GM23338 (cell line): ENCODE data around the gene WNT5A. TPM values are rescaled to one million over a fixed set of nuclear protein-coding genes. Genes with fewer than 3 reads are reported as not detected.
"Not testable (repeated sequence)": the region's sequence is repeated elsewhere in the genome, so short reads cannot be mapped to it uniquely, and the experiment has no call there.

ENCODE experiments used
- ATAC-seq: fragments of 200-7000 bp; cut with Tn5 transposase; 3 replicates; pipeline ENCODE4 v1.9.1; 2020
- DNase-seq: peaks from one replicate; pipeline ENCODE4 v3.0.0-alpha.2; 2015; ENCODE audit warnings: low spot score
- H2AFZ ChIP-seq: fragments of 200-600 bp; sonication (generic); 2 replicates; pipeline ENCODE4 v1.8.0; 2016; ENCODE audit warnings: antibody characterized with exemption, mild to moderate bottlenecking, moderate library complexity
- H3F3A ChIP-seq: fragments of 200-600 bp; sonication (generic); replicated peaks from 2 replicates; pipeline ENCODE4 v1.8.0; 2017; ENCODE audit warnings: antibody characterized with exemption, mixed run types, low read depth
- H3K27ac ChIP-seq: fragments of 200-600 bp; sonication (generic); 2 replicates; pipeline ENCODE4 v1.6.1; 2016; ENCODE audit warnings: low read depth
- H3K27me3 ChIP-seq: fragments of 200-600 bp; sonication (generic); 2 replicates; pipeline ENCODE4 v1.8.0; 2016; ENCODE audit warnings: mild to moderate bottlenecking, mixed run types, moderate library complexity; ENCODE audit not compliant: insufficient read depth
- H3K36me3 ChIP-seq: fragments of 200-600 bp; sonication (generic); 2 replicates; pipeline ENCODE4 v1.8.0; 2016; ENCODE audit warnings: mild to moderate bottlenecking; ENCODE audit not compliant: insufficient read depth
- H3K4me1 ChIP-seq: fragments of 200-600 bp; sonication (generic); 2 replicates; pipeline ENCODE4 v1.8.0; 2016; ENCODE audit warnings: mild to moderate bottlenecking, moderate library complexity; ENCODE audit not compliant: insufficient read depth
- H3K4me2 ChIP-seq: fragments of 200-600 bp; sonication (generic); 2 replicates; pipeline ENCODE4 v1.7.1; 2017; ENCODE audit warnings: mixed run types
- H3K4me3 ChIP-seq: fragments of 200-600 bp; sonication (generic); 2 replicates; pipeline ENCODE4 v1.6.1; 2016; ENCODE audit warnings: mixed run types
- H3K79me2 ChIP-seq: fragments of 200-600 bp; sonication (generic); replicated peaks from 2 replicates; pipeline ENCODE4 v1.8.0; 2017; ENCODE audit warnings: mild to moderate bottlenecking; ENCODE audit not compliant: insufficient read depth
- H3K9me2 ChIP-seq: fragments of 200-600 bp; sonication (generic); 2 replicates; pipeline ENCODE4 v1.8.0; 2017; ENCODE audit not compliant: insufficient read depth
- H4K20me1 ChIP-seq: fragments of 200-600 bp; sonication (generic); replicated peaks from 2 replicates; pipeline ENCODE4 v1.8.0; 2017; ENCODE audit warnings: mild to moderate bottlenecking; ENCODE audit not compliant: insufficient read depth
- H3K27ac Mint-ChIP-seq: 2 replicates; pipeline ENCODE4 v1.8.0; 2020; ENCODE audit warnings: inconsistent platforms, mild to moderate bottlenecking, moderate library complexity, mixed read lengths
- H3K27me3 Mint-ChIP-seq: 3 replicates; pipeline ENCODE4 v1.8.0; 2022; ENCODE audit warnings: low read depth, mild to moderate bottlenecking, moderate library complexity, mixed read lengths, inconsistent platforms; ENCODE audit not compliant: insufficient read depth, poor library complexity
- H3K36me3 Mint-ChIP-seq: 3 replicates; pipeline ENCODE4 v1.8.0; 2021; ENCODE audit warnings: low read depth, mild to moderate bottlenecking, inconsistent platforms, moderate library complexity, mixed read lengths
- H3K4me1 Mint-ChIP-seq: 3 replicates; pipeline ENCODE4 v1.8.0; 2020; ENCODE audit warnings: mild to moderate bottlenecking, inconsistent platforms, mixed read lengths
- H3K4me3 Mint-ChIP-seq: 3 replicates; pipeline ENCODE4 v1.8.0; 2021; ENCODE audit warnings: moderate library complexity, mild to moderate bottlenecking, inconsistent platforms, mixed read lengths
- H3K9me3 Mint-ChIP-seq: 3 replicates; pipeline ENCODE4 v1.8.0; 2020; ENCODE audit warnings: moderate library complexity, mild to moderate bottlenecking, inconsistent platforms, mixed read lengths
- CREB1 ChIP-seq: fragments of 250-450 bp; sonication (Bioruptor Pico); IDR thresholded peaks from 2 replicates; pipeline ENCODE4 v1.5.0; 2020; ENCODE audit warnings: low read depth, mild to moderate bottlenecking, moderate library complexity
- CTCF ChIP-seq, 2 experiments: fragments of 200-600 bp in 1 of 2; sonication (generic) in 1 of 2; conservative IDR thresholded peaks; 2 replicates each; pipeline versions ENCODE4 v1.5.1 to v1.6.1; 2016 to 2017; ENCODE audit warnings: antibody characterized with exemption in 2 of 2, low read depth in 2 of 2, mild to moderate bottlenecking in 2 of 2, moderate library complexity in 1 of 2
- ETS1 ChIP-seq: IDR thresholded peaks from 2 replicates; pipeline ENCODE4 v1.6.1; 2016; ENCODE audit warnings: antibody characterized with exemption
- EZH2 ChIP-seq: fragments of 200-600 bp; sonication (generic); IDR thresholded peaks from one replicate; pipeline ENCODE4 v1.8.0; 2017; ENCODE audit warnings: antibody characterized with exemption, mild to moderate bottlenecking, low read depth; ENCODE audit not compliant: unreplicated experiment
- EZH2phosphoT487 ChIP-seq: fragments of 200-600 bp; sonication (generic); IDR thresholded peaks from one replicate; pipeline ENCODE4 v1.8.1; 2018; ENCODE audit warnings: antibody characterized with exemption; ENCODE audit not compliant: unreplicated experiment
- JUNB ChIP-seq: IDR thresholded peaks from one replicate; pipeline ENCODE4 v1.6.1; 2016; ENCODE audit warnings: antibody characterized with exemption; ENCODE audit not compliant: unreplicated experiment
- POLR2AphosphoS5 ChIP-seq: IDR thresholded peaks from 2 replicates; pipeline ENCODE4 v1.6.1; 2016; ENCODE audit warnings: antibody characterized with exemption, low read depth
- ZNF114 ChIP-seq: fragments of 250-450 bp; sonication (Bioruptor Pico); IDR thresholded peaks from 2 replicates; pipeline ENCODE4 v1.5.0; 2020; ENCODE audit warnings: mild to moderate bottlenecking, moderate library complexity
- ZNF331 ChIP-seq: fragments of 250-450 bp; sonication (Bioruptor Pico); IDR thresholded peaks from 2 replicates; pipeline ENCODE4 v1.5.0; 2020; ENCODE audit warnings: low read depth, mild to moderate bottlenecking, moderate library complexity
- polyA plus RNA-seq: library from polyadenylated mRNA; unstranded; fragments of >200 nt; fragmentation: Nextera tagmentation; extraction: Ambion mirVana; gene quantifications from 2 replicates; pipeline ENCODE4 v1.2.1, GENCODE V29; 2016
- total RNA-seq: library from RNA; depleted of rRNA; stranded (reverse); fragments of >200 nt; shearing (Covaris generic); gene quantifications from 2 replicates; pipeline ENCODE4 v1.2.3, GENCODE V29; 2014
- TF ChIP-seq, protein P1 (sequence below): IDR thresholded peaks from one replicate; pipeline ENCODE4 v1.6.1; 2018; ENCODE audit warnings: antibody characterized with exemption; ENCODE audit not compliant: unreplicated experiment

Gene WNT5A
- total and polyA plus RNA-seq, 2 experiments from 2014 or later: 0.53 to 4.0 TPM

DNA sequence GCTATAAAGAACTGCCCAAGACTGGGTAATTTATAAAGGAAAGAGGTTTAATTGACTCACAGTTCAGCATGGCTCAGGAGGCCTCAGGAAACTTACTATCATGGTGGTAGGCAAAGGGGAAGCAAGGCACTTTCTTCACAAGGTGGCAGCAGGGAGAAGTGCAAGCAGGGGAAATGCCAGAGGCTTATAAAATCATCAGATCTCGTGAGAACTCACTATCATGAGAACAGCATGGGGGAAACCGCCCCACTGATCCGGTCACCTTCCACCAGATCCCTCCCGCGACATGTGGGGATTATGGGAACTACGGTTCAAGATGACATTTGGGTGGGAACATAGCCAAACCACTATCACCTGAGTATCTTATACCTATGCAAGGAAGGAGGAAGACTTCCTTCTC, 18.0 kb upstream of the WNT5A start:
- not testable (repeated sequence) for H3K27me3 Mint-ChIP-seq, H3K4me1 Mint-ChIP-seq, H2AFZ ChIP-seq, H3K4me1 ChIP-seq, H3K27me3 ChIP-seq, H3K79me2 ChIP-seq, H3K27ac ChIP-seq, H3K36me3 Mint-ChIP-seq, H3K27ac Mint-ChIP-seq, H3K9me3 Mint-ChIP-seq, H3F3A ChIP-seq, H3K4me3 Mint-ChIP-seq, H3K9me2 ChIP-seq, H3K4me3 ChIP-seq, H3K36me3 ChIP-seq, H3K4me2 ChIP-seq, H4K20me1 ChIP-seq
- TF ChIP-seq CTCF (conservative IDR thresholded peaks at IDR 0.05; ENCODE audit: low read depth in 2 of 2): peak; percentile 53 to 82
- ATAC-seq (peak; percentile 90), DNase-seq (peak; percentile 78)

GRCh38 chr3:55501905-55502304, 14.8 kb upstream of the WNT5A start:
- no peaks in the 10 kb centered on the region for H3F3A ChIP-seq
- no peak for DNase-seq
- H3K9me2 ChIP-seq: no peaks in the 10 kb centered on the region
- no peak overlapping the region for H3K4me3 Mint-ChIP-seq
- no peaks in the 10 kb centered on the region for H3K79me2 ChIP-seq
- H3K4me3 ChIP-seq: no peak overlapping the region
- H2AFZ ChIP-seq: no peak overlapping the region
- peaks cover 3% of the 10 kb centered on the region for H3K27me3 Mint-ChIP-seq
- H3K9me3 Mint-ChIP-seq: no peaks in the 10 kb centered on the region
- H3K27me3 ChIP-seq: no peaks in the 10 kb centered on the region
- no peak overlapping the region for H3K27ac Mint-ChIP-seq
- no peak for ATAC-seq
- no peaks in the 10 kb centered on the region for H4K20me1 ChIP-seq
- H3K4me1 Mint-ChIP-seq: peaks cover 6% of the 10 kb centered on the region; the same call in 2 of the 3 replicates
- no peak for TF ChIP-seq EZH2
- H3K4me2 ChIP-seq: no peak overlapping the region
- no peak overlapping the region for H3K27ac ChIP-seq
- no peaks in the 10 kb centered on the region for H3K4me1 ChIP-seq
- no peaks in the 10 kb centered on the region for H3K36me3 Mint-ChIP-seq
- H3K36me3 ChIP-seq: no peaks in the 10 kb centered on the region

DNA sequence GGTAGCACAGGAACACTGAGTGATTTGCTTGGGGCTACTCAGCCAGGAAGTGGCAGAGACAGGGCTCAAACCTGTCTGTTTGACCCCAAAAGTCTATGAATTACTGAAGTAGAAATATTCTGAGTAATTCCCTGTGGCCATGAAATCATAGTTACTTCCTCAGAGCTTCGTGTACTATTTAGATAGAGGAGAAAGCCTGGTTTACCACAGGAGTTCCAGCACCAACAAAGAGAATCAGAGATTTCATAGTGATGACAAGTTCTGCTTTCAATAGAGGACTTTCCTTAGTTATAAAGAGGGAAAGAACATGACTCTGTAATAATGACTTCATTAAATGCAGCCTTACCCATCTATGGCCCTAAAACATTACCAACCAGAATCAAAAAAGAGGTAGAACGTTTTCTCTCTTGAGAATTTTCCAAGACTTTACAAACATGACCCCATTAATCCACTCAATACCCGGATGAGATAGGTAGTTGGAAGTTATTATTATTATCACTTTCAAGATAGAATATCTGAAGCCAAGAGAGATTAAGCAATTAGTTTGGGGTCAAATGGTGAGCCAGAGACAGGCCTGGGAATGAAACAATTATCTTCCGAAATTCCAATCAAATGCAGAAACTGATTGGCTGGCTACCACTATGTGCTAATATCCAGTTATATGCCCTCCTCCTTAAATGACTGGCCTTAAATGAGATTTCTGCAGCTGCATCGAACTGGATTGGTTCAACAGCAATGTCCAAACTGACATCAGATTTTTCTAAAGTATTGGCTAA, 13.6 kb upstream of the WNT5A start:
- Histone ChIP-seq H3K79me2 (no peaks in the 10 kb centered on the region), H2AFZ (no peak overlapping the region), H3K27me3 (no peaks in the 10 kb centered on the region), H3K36me3 (no peaks in the 10 kb centered on the region), H3F3A (no peaks in the 10 kb centered on the region), H3K4me3 (no peak overlapping the region), H3K4me1 (no peaks in the 10 kb centered on the region), H3K9me2 (no peaks in the 10 kb centered on the region), H3K4me2 (no peak overlapping the region), H3K27ac (no peak overlapping the region), H4K20me1 (no peaks in the 10 kb centered on the region)
- Mint-ChIP-seq H3K9me3 (no peaks in the 10 kb centered on the region), H3K4me3 (no peak overlapping the region), H3K36me3 (no peaks in the 10 kb centered on the region), H3K27me3 (peaks cover 3% of the 10 kb centered on the region), H3K27ac (no peak overlapping the region), H3K4me1 (peaks cover 6% of the 10 kb centered on the region; the same call in 2 of the 3 replicates)
- ATAC-seq (no peak), DNase-seq (no peak)
- TF ChIP-seq, protein P1, sequence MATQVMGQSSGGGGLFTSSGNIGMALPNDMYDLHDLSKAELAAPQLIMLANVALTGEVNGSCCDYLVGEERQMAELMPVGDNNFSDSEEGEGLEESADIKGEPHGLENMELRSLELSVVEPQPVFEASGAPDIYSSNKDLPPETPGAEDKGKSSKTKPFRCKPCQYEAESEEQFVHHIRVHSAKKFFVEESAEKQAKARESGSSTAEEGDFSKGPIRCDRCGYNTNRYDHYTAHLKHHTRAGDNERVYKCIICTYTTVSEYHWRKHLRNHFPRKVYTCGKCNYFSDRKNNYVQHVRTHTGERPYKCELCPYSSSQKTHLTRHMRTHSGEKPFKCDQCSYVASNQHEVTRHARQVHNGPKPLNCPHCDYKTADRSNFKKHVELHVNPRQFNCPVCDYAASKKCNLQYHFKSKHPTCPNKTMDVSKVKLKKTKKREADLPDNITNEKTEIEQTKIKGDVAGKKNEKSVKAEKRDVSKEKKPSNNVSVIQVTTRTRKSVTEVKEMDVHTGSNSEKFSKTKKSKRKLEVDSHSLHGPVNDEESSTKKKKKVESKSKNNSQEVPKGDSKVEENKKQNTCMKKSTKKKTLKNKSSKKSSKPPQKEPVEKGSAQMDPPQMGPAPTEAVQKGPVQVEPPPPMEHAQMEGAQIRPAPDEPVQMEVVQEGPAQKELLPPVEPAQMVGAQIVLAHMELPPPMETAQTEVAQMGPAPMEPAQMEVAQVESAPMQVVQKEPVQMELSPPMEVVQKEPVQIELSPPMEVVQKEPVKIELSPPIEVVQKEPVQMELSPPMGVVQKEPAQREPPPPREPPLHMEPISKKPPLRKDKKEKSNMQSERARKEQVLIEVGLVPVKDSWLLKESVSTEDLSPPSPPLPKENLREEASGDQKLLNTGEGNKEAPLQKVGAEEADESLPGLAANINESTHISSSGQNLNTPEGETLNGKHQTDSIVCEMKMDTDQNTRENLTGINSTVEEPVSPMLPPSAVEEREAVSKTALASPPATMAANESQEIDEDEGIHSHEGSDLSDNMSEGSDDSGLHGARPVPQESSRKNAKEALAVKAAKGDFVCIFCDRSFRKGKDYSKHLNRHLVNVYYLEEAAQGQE: no peak
- no peak for TF ChIP-seq ETS1
- no peak for TF ChIP-seq CTCF (conservative IDR thresholded peaks at IDR 0.05; ENCODE audit: low read depth in 2 of 2)
- TF ChIP-seq POLR2AphosphoS5: no peak
- no peak for TF ChIP-seq ZNF331 (CRISPR knock-in tag)
- no peak for TF ChIP-seq ZNF114 (CRISPR knock-in tag)
- no peak for TF ChIP-seq JUNB
- TF ChIP-seq CREB1 (CRISPR knock-in tag): no peak
- no peak for TF ChIP-seq EZH2phosphoT487
- no peak for TF ChIP-seq EZH2
